SK-N-DZ (cell line): Measurements from ENCODE around the gene SNAPC3.
"Not testable (repeated sequence)": the region's sequence is repeated elsewhere in the genome, so short reads cannot be mapped to it uniquely, and the experiment has no call there.

Experiments
- DNase-seq: peaks from one replicate; pipeline ENCODE4 v3.0.0-alpha.2; 2015; ENCODE audit warnings: low spot score

Gene SNAPC3

GRCh38 chr9:15423231-15423985 is 732 bp downstream of the SNAPC3 start:
- peak; percentile 6 for DNase-seq

- DNase-seq: no peak
Measured at GRCh38 chr9:15426019-15426418, 3.3 kb downstream of the SNAPC3 start.

DNA sequence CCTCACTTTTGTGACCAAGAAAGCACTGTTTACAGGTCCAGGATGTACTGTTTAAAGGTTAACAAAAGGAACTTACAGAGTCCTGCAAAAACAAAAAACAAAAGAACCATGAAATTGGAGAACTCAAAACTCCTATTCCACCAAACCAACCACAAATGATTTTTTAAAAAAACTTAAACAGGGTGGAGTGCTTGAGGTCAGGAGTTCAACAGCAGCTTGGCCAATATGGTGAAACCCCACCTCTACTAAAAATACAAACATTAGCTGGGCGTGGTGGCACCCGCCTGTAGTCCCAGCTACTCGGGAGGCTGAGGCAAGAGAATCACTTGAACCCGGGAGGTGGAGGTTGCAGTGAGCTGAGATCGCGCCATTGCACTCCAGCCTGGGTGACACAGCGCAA is 5.0 kb downstream of the SNAPC3 start:
- DNase-seq: not testable (repeated sequence)

GRCh38 chr9:15430920-15431844 is 8.5 kb downstream of the SNAPC3 start:
- no peak for DNase-seq

GRCh38 chr9:15433191-15433590 is 10.5 kb downstream of the SNAPC3 start:
- no peak for DNase-seq

- DNase-seq: no peak
Measured at GRCh38 chr9:15433661-15434060, 11.0 kb downstream of the SNAPC3 start.

DNA sequence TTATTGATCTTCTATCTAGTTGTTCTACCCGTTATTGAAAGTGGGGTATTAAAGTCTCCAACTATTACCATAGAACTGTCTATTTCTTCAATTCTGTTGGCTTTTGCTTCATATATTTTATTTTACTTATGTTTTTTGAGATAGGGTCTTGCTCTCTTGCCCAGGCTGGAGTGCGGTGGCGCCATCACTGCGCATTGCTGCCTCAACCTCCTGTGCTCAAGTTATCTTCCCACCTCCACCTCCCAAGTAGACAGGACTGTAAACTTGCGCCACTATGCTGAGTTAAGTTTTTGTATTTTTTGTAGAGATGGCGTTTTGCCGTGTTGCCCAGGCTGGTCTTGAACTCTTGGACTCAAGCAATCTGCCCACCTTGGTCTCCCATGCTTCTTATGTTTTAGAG is 16.2 kb downstream of the SNAPC3 start:
- no peak for DNase-seq

DNA sequence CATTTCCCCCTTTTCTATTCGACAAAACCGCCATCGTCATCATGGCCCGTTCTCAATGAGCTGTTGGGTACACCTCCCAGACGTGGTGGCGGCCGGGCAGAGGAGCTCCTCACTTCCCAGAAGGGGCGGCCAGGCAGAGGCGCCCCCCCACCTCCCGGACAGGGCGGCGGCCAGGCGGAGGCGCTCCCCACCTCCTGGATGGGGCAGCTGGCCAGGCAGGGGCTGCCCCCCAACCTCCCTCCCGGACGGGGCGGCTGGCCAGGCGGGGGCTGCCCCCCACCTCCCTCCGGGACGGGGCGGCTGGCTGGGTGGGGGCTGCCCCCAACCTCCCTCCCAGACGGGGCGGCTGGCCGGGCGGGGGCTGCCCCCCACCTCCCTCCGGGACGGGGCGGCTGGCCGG is 19.2 kb downstream of the SNAPC3 start:
- not testable (repeated sequence) for DNase-seq

DNA sequence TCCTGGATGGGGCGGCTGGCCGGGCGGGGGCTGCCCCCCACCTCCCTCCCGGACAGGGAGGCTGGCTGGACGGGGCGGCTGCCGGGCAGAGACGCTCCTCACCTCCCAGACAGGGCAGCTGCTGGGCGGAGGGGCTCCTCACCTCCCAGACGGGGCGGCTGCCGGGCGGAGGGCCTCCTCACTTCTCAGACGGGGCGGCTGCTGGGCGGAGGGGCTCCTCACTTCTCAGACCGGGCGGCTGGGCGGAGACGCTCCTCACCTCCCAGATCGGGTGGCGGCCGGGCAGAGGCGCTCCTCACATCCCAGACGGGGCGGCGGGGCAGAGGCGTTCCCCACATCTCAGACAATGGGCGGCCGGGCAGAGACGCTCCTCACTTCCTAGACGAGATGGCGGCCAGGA is 19.6 kb downstream of the SNAPC3 start:
- not testable (repeated sequence) for DNase-seq

- DNase-seq: no peak
Measured at GRCh38 chr9:15444141-15444540, 21.5 kb downstream of the SNAPC3 start.

DNA sequence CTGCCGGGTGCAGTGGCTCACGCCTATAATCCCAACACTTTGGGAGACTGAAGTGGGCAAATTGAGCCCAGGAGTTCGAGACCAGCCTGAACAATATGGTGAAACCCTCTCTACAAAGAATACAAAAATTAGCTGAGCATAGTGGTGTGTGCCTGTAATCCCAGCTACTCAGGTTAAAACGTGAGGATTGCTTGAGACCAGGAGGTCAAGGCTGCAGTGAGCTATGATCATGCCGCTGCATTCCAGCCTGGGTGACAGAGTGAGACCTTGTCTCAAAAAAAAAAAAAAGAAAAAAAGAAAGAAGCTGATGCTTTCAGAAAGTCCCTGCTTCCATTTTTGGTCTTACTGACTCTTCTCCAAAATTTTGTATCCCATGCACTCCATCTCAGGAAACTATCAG is 31.3 kb downstream of the SNAPC3 start:
- no peak for DNase-seq

DNA sequence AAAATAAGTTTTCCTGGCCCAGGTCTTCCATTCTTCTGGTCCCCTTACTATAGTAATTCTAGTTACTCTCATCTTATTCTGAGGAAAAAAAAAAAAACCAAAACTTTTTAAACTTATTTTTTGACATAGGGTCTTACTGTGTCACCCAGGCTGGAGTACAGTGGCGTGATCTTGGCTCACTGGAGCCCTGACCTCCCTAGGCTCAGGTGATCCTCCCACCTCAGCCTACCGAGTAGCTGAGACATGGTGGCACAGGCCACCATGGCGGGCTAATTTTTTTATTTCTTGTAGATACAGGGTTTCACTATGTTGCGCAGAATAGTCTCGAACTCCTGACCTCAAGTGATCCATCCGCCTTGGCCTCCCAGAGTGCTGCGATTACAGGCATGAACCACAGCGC is 38.4 kb downstream of the SNAPC3 start:
- DNase-seq: no peak

DNA sequence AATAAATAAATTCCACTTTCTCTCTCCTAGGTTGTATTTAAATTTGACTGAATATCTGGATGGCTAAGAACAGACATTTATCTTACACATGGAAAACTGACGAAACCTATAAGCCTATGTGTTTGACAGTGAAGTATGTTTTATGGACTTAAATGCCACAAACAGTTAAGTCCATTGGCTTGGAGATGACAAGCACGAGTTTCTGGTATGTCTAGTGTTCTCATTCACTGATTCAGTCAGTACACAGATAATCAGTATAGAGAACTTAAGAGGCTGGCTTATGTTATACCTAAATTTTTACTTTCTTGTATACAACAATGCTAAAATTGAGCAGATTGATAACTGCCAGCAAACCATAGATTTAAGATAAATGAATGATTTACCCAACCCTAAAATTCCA is 38.9 kb downstream of the SNAPC3 start:
- no peak for DNase-seq

- no peak for DNase-seq
Measured at GRCh38 chr9:15468145-15468544, 45.5 kb downstream of the SNAPC3 start.

GRCh38 chr9:15469406-15469805 is 46.7 kb downstream of the SNAPC3 start:
- DNase-seq: no peak

GRCh38 chr9:15469862-15470261 is 47.2 kb downstream of the SNAPC3 start:
- DNase-seq: no peak

- no peak for DNase-seq
Measured at GRCh38 chr9:15475923-15476536, 53.4 kb downstream of the SNAPC3 start.

GRCh38 chr9:15480028-15480427 is 57.4 kb downstream of the SNAPC3 start:
- DNase-seq: no peak

- DNase-seq: peak; percentile 2
Measured at GRCh38 chr9:15482146-15482545, 59.5 kb downstream of the SNAPC3 start.

GRCh38 chr9:15484802-15485201 is 62.1 kb downstream of the SNAPC3 start:
- no peak for DNase-seq

GRCh38 chr9:15485836-15486666 is 63.4 kb downstream of the SNAPC3 start:
- DNase-seq: no peak
